ENCODE data around the gene ACACA.

DNA sequence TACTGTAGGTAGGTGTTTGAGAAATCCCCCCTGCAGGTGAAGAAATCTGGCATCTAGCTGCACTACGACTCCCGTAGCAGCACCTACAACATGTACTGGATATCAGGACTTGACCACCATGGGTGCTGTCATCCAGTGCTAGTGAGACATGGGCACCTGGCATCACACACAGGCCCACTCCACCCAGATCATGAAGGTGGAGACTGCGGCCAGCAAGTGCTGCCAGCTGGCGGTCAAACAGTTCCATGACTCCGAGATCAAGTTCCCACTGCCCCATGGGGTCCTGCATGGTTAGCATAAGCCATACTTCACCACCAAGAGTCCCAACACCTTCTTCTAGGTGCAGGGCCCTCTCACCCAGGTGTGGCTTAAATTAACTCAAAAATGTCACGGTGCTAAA is 243.8 kb downstream of the ACACA start:
- TF ChIP-seq, protein P1, sequence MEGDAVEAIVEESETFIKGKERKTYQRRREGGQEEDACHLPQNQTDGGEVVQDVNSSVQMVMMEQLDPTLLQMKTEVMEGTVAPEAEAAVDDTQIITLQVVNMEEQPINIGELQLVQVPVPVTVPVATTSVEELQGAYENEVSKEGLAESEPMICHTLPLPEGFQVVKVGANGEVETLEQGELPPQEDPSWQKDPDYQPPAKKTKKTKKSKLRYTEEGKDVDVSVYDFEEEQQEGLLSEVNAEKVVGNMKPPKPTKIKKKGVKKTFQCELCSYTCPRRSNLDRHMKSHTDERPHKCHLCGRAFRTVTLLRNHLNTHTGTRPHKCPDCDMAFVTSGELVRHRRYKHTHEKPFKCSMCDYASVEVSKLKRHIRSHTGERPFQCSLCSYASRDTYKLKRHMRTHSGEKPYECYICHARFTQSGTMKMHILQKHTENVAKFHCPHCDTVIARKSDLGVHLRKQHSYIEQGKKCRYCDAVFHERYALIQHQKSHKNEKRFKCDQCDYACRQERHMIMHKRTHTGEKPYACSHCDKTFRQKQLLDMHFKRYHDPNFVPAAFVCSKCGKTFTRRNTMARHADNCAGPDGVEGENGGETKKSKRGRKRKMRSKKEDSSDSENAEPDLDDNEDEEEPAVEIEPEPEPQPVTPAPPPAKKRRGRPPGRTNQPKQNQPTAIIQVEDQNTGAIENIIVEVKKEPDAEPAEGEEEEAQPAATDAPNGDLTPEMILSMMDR (conservative IDR thresholded peaks at IDR 0.05 in 1 of 2, IDR thresholded peaks at IDR 0.05 in 1 of 2; ENCODE audit: extremely low read depth in 1 of 2, insufficient read depth in 1 of 2, low read depth in 1 of 2, low read length in 2 of 2), result no peak
- TF ChIP-seq EZH2 (IDR thresholded peaks at IDR 0.05; ENCODE audit: borderline replicate concordance, low read length), result no peak
